KMS-11 (cell line): Measurements from ENCODE around the gene HOXA4.

Experiments
- H2AFZ ChIP-seq: fragments of 200-600 bp; sonication (generic); 2 replicates; pipeline ENCODE4 v1.6.1; 2016; ENCODE audit warnings: antibody characterized with exemption, mixed run types, low read depth
- H3K27ac ChIP-seq: fragments of 200-600 bp; sonication (generic); 2 replicates; pipeline ENCODE4 v1.6.1; 2016; ENCODE audit warnings: mild to moderate bottlenecking, mixed run types
- H3K27me3 ChIP-seq: fragments of 200-600 bp; sonication (generic); 2 replicates; pipeline ENCODE4 v1.6.1; 2017; ENCODE audit warnings: mild to moderate bottlenecking, low read depth, mixed run types, moderate library complexity; ENCODE audit not compliant: insufficient read depth
- H3K36me3 ChIP-seq: fragments of 200-600 bp; sonication (generic); 2 replicates; pipeline ENCODE4 v1.6.1; 2017; ENCODE audit warnings: mild to moderate bottlenecking, mixed run types; ENCODE audit not compliant: insufficient read depth
- H3K4me1 ChIP-seq: fragments of 200-600 bp; sonication (generic); 2 replicates; pipeline ENCODE4 v1.6.1; 2016; ENCODE audit warnings: mild to moderate bottlenecking, low read depth, mixed run types; ENCODE audit not compliant: poor library complexity, severe bottlenecking
- H3K4me2 ChIP-seq: fragments of 200-600 bp; sonication (generic); 2 replicates; pipeline ENCODE4 v1.7.0; 2016; ENCODE audit warnings: mild to moderate bottlenecking, mixed run types
- H3K4me3 ChIP-seq: fragments of 200-600 bp; sonication (generic); IDR thresholded peaks from 2 replicates; pipeline ENCODE4 v1.6.1; 2017; ENCODE audit warnings: low read depth, low read length, mixed read lengths; ENCODE audit not compliant: insufficient read depth
- H3K79me2 ChIP-seq: fragments of 200-600 bp; sonication (generic); 2 replicates; pipeline ENCODE4 v1.6.1; 2016; ENCODE audit warnings: low read depth, mixed run types; ENCODE audit not compliant: insufficient read depth
- H3K9ac ChIP-seq: fragments of 200-600 bp; sonication (generic); 2 replicates; pipeline ENCODE4 v1.6.1; 2016; ENCODE audit warnings: mild to moderate bottlenecking, mixed run types
- H4K20me1 ChIP-seq: fragments of 200-600 bp; sonication (generic); 2 replicates; pipeline ENCODE4 v1.6.1; 2016; ENCODE audit warnings: mild to moderate bottlenecking, mixed run types; ENCODE audit not compliant: insufficient read depth
- CTCF ChIP-seq: fragments of 200-600 bp; sonication (generic); conservative IDR thresholded peaks from 2 replicates; pipeline ENCODE4 v1.6.1; 2017; ENCODE audit warnings: low read depth, mild to moderate bottlenecking, antibody characterized with exemption, low read length, moderate library complexity, mixed read lengths

HOXA4 gene

GRCh38 chr7:27082171-27082570 is 48.4 kb downstream of the HOXA4 start:
- no peak overlapping the region for H3K4me3 ChIP-seq
- no peaks in the 10 kb centered on the region for H3K27me3 ChIP-seq
- H3K27ac ChIP-seq = no peak overlapping the region
- no peak overlapping the region for H2AFZ ChIP-seq
- no peak overlapping the region for H3K4me2 ChIP-seq
- H3K4me1 ChIP-seq = peaks cover 16% of the 10 kb centered on the region
- no peaks in the 10 kb centered on the region for H3K36me3 ChIP-seq
- H4K20me1 ChIP-seq = no peaks in the 10 kb centered on the region
- no peak overlapping the region for H3K9ac ChIP-seq
- no peak for TF ChIP-seq CTCF
- H3K79me2 ChIP-seq = no peaks in the 10 kb centered on the region

GRCh38 chr7:27080844-27081436 is 49.6 kb downstream of the HOXA4 start:
- H3K4me1 ChIP-seq = peaks cover 16% of the 10 kb centered on the region
- H4K20me1 ChIP-seq = no peaks in the 10 kb centered on the region
- no peak overlapping the region for H3K9ac ChIP-seq
- H3K4me3 ChIP-seq = no peak overlapping the region
- H3K79me2 ChIP-seq = no peaks in the 10 kb centered on the region
- no peak overlapping the region for H3K4me2 ChIP-seq
- H3K36me3 ChIP-seq = no peaks in the 10 kb centered on the region
- no peak for TF ChIP-seq CTCF
- H3K27me3 ChIP-seq = no peaks in the 10 kb centered on the region
- H3K27ac ChIP-seq = no peak overlapping the region
- no peak overlapping the region for H2AFZ ChIP-seq

- Histone ChIP-seq H3K4me2 (peak overlapping the region; percentile 49), H3K27me3 (no peaks in the 10 kb centered on the region), H3K36me3 (no peaks in the 10 kb centered on the region), H4K20me1 (no peaks in the 10 kb centered on the region), H3K27ac (peak overlapping the region; percentile 14; the same call in 1 of the 2 replicates), H3K79me2 (no peaks in the 10 kb centered on the region), H2AFZ (0 out of 2 replicates have a peak overlapping the region, but pooled peaks have one; percentile 18), H3K9ac (no peak overlapping the region), H3K4me1 (peaks cover 16% of the 10 kb centered on the region), H3K4me3 (no peak overlapping the region)
- TF ChIP-seq CTCF = no peak
Measured at GRCh38 chr7:27079234-27079975, 51.2 kb downstream of the HOXA4 start.

GRCh38 chr7:27078616-27079233 is 51.8 kb downstream of the HOXA4 start:
- Histone ChIP-seq H3K9ac (no peak overlapping the region), H3K27me3 (no peaks in the 10 kb centered on the region), H3K36me3 (no peaks in the 10 kb centered on the region), H3K4me2 (peak overlapping the region; percentile 49), H2AFZ (no peak overlapping the region), H3K79me2 (no peaks in the 10 kb centered on the region), H4K20me1 (no peaks in the 10 kb centered on the region), H3K4me1 (peaks cover 16% of the 10 kb centered on the region), H3K27ac (no peak overlapping the region; the same call in 1 of the 2 replicates), H3K4me3 (no peak overlapping the region)
- no peak for TF ChIP-seq CTCF
